ENCODE data around the gene MFNG.

MFNG gene

DNA sequence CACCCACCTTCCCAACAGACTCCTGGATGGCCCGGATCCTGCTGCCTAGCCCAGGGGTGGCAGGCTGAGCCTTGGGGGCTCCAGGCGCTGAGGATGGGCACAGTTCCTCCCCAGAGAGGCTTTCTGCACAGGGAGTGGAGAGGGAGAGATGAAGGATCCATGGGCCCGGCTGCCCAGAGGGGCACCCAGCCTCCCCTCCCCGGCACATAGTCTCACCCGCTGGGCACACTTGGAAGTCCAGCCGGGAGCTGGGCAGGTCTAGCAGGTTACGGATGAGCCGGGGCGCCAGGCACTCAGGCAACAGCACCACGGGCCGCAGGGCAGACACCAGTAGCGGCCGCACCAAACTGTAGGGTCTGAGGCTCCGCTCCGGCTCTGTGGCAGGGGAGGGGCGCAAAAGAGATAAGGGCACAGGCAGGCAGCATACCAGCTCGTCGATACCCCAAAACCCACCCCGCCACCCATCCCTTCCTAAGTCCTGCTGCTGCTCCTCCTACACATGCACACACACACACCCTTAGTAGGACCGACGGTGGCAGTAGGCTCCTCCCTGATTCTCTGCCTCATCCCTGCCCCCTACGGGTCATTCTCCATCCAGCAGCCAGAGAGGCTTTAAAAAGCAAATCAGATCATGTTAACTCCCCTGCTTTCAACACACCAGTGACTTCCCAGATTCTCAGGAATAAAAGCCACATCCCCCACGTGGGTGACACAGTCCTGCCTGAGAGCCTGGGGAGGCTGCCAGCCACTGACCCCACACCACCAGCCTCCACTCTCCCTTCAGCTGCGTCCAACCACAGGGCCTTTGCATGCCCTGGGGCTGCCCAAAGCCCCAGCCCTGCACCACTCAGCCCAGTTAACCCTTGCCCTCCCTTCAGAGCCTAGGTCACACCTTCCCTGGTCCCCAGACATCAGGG is 6.5 kb upstream of the MFNG start:
- no peak for DNase-seq

DNA sequence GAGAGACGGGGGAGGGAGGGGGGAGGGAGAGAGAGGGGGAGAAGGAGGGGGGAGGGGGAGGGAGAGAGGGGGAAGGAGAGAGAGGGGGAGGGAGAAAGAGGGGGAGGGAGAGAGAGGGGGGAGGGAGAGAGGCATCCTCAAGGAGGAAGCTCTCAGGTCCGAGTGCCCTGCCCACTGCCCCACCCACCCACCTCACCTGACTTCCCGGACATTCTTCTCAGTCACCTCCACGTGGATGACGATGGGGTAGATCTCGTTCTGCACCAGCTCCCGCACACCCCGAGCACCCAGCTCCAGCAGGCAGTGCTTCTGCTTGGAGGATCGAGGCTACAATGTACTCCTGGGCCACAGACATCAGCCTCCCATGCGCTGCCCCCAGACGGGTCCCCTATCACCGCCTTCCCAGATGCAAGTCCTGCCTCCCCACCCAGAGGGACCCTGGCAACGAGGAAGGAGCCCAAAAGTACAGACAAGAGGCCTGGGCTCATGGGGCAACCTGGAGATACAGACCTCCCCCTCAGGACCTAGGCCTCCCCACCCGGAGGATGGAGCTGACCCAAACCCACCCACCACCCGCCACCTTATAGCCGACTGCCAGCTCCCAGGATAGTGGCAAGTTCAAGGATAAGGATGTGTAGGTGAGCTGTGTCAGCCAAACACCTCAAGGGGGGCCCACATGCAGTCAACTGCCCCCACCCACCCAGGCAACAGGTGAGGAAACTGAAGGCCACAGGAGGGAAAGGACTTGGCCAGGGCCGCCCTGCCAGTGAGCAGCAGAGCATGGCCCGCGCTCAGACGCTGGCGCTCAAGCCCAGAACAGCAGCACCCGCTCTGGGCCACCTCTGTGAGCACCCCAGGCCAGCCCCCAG is 5.6 kb upstream of the MFNG start:
- no peak for DNase-seq

DNA sequence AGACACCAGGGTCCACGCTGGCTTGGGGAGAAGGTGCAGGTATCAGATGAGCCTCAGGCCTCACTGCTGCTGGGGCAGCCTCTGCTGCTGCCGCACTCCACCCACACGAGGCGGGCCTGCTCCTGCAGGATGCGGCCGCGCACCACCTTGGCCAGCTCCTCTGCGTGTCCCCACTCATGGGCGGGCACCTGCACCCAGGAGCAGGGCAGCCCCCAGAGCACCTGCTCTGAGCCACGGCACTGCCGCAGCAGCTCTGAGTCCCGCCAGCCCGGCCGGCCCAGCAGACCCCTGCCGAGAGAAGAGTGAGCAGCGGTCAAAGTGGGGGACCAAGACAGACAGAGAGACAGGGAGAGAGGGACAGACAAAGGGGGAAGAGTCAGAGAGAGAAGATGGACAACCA is 4.9 kb upstream of the MFNG start:
- DNase-seq, result no peak

DNA sequence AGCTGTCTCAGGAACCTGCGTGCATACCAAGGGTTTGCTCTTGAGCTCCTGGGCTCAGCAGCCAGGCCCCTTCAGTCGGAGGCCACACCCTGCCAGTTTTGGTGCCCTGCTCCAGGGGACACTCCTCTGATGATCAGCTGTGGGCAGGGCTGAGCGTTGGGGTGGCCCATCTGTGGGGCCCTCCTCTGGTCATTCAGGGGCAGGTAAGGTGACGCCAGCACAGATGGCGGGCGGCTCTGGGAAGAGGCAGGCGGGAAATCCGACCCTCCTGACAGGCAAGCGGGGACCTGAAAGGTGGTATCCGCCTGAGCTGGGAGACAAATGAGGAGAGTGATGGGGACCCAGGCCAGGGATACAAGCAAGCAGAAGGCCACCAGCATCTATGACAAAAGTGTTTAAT is 3.8 kb upstream of the MFNG start:
- DNase-seq, result no peak

- DNase-seq, result no peak
Observed at GRCh38 chr22:37488337-37489135, 2.4 kb upstream of the MFNG start.

DNA sequence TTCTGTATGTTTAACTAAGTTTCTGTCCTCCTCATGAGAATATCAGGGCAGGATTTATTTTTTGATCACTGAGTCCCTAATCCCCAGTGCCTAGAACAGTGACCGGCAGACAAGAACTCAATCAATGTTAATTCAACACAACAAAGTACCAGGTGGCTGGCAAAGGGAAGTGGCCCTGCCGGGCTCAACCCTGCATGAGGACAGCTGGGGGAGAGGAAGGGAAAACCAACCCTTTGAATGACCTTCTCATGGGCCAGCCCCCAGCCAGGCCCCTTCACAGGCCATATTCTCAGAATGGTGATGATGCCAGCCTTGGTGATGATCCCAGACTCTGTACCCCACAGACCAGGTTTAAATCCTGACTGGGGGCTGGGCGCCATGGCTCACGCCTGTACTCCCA is 1.4 kb upstream of the MFNG start:
- DNase-seq, result no peak

DNA sequence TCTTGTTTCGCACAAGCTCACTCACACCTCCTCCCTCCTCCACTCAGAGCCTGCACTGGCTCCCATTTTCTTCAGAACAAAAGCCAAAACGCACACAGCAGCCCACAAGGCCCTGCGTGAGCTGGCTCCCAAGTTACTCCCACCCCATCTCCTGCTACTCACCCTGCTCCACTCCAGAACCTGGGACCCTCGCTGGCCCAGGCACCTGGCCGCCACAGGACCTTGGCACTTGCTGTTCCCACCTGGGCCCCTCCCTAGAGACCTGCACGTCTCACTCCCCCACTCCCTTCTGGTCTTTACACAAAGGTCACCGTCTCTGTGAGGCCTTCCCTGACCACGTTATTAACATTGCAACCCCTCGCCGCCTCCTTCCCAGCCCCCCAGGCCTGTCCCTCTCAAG is 945 bp upstream of the MFNG start:
- DNase-seq, result no peak

- DNase-seq, result no peak
Observed at GRCh38 chr22:37485395-37486223, 575 bp downstream of the MFNG start.

- no peak for DNase-seq
Observed at GRCh38 chr22:37484480-37485394, 1.4 kb downstream of the MFNG start.

- DNase-seq, result no peak
Observed at GRCh38 chr22:37483050-37483449, 3.1 kb downstream of the MFNG start.

GRCh38 chr22:37482244-37482643 is 3.9 kb downstream of the MFNG start:
- DNase-seq, result no peak

DNA sequence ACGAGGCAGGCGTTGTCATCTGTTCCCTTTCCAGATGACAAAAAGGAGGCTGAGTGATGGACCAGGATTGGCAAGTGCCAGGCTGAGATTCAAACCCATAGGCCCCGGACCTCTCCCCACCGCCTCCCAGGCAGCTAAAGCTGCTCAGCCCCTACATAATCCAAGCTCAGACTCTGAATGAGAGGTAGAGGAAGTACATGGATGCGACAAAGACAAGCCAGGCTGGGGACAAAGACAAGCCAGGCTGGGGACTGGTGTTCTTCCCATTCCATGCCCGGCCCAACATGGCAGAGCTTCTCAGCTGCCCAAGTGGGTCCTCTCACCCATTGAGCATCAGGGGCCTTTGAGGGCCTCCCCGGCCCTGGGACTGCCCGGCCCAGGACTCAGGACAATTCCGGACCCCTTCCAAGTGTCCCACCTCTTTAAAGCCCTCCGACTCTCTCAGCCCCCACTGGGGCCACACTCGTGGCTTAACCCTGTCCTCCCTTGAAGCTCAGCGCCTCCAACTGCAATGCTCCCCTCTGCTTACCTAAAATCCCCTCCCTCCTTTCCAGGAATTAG is 4.8 kb downstream of the MFNG start:
- DNase-seq, result no peak

- no peak for DNase-seq
Observed at GRCh38 chr22:37480387-37481346, 5.5 kb downstream of the MFNG start.

DNA sequence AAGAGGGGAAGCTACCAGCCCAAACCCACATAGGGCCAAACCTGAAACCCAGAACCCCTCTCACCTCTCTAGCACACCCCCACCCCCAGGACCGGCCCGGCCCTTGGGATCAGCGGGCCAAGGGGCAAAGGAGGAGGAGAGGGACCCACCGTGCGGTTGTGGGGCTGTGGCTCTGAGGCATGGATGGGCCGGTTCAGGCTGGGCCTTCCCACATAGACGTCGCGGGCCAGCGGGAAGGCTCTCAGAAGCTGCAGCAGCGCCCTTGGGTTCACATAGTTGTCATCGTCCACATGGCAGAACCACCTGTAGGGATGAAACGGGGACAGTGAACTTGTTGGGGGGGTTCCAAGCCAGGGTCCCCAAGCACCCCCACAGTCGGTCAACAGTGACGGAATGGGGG is 7.0 kb downstream of the MFNG start:
- DNase-seq, result no peak

- DNase-seq, result no peak
Observed at GRCh38 chr22:37476389-37477329, 9.5 kb downstream of the MFNG start.

- no peak for DNase-seq
Observed at GRCh38 chr22:37474447-37475090, 11.6 kb downstream of the MFNG start.

- DNase-seq, result no peak
Observed at GRCh38 chr22:37473437-37473946, 12.7 kb downstream of the MFNG start.

Data from COR-L47 (cell line).